H1 (cell line): Measurements from ENCODE around the gene TLE1. TPM values are rescaled to one million over a fixed set of nuclear protein-coding genes. Genes with fewer than 3 reads are reported as not detected.

ENCODE experiments used
- CTCF ChIA-PET: fragments of 300-600 bp; sonication (Branson Sonifier 250); formaldehyde crosslinking; loops from one replicate; lab custom pipeline; 2021; ENCODE audit not compliant: partially characterized antibody; lab: Charles Lee
- POLR2A ChIA-PET: fragments of 300-600 bp; sonication (Branson Sonifier 250); formaldehyde crosslinking; loops from one replicate; lab custom pipeline; 2021; ENCODE audit warnings: inconsistent platforms; ENCODE audit not compliant: partially characterized antibody; lab: Charles Lee
- DNase-seq, 2 experiments: peaks; one replicate each; pipeline versions ENCODE4 v3.0.0 to v3.0.0-alpha.2; 2010 to 2022; ENCODE audit warnings: low spot score in 2 of 2, low read depth in 1 of 2, mixed read lengths in 1 of 2
- FAIRE-seq: peaks from 2 replicates; lab custom pipeline; 2011; peaks lifted over from hg19 to GRCh38; lab: Jason Lieb, UNC
- H2AFZ ChIP-seq: 2 replicates; pipeline ENCODE4 v1.8.1; 2012; ENCODE audit warnings: low read length, inconsistent platforms
- H2AK5ac ChIP-seq: 2 replicates; pipeline ENCODE4 v1.6.1; 2013; ENCODE audit warnings: low read depth, low read length
- H2BK120ac ChIP-seq: replicated peaks from 2 replicates; pipeline ENCODE3; 2013; ENCODE audit warnings: low read depth, low read length, inconsistent platforms
- H2BK12ac ChIP-seq: 2 replicates; pipeline ENCODE4 v1.6.1; 2013; ENCODE audit warnings: low read depth, low read length
- H2BK15ac ChIP-seq: 2 replicates; pipeline ENCODE4 v1.6.1; 2013; ENCODE audit warnings: low read length
- H2BK20ac ChIP-seq: 2 replicates; pipeline ENCODE4 v1.6.1; 2013; ENCODE audit warnings: low read length
- H2BK5ac ChIP-seq: 2 replicates; pipeline ENCODE4 v1.6.1; 2013; ENCODE audit warnings: low read depth, low read length
- H3K14ac ChIP-seq: 2 replicates; pipeline ENCODE4 v1.6.1; 2013; ENCODE audit warnings: inconsistent platforms; ENCODE audit not compliant: insufficient read length
- H3K18ac ChIP-seq: 2 replicates; pipeline ENCODE4 v1.6.1; 2013; ENCODE audit warnings: low read length; ENCODE audit errors: extremely low read depth
- H3K23ac ChIP-seq: 2 replicates; pipeline ENCODE4 v1.6.1; 2013; ENCODE audit warnings: inconsistent platforms; ENCODE audit not compliant: insufficient read length
- H3K23me2 ChIP-seq: 2 replicates; pipeline ENCODE4 v1.6.1; 2013; ENCODE audit warnings: low read depth, low read length
- H3K27ac ChIP-seq: 2 replicates; pipeline ENCODE4 v1.6.1; 2011; ENCODE audit warnings: low read depth, low read length, inconsistent platforms
- H3K27me3 ChIP-seq, 4 experiments: replicated peaks in 1 of 4; 1 replicate in 1 of 4; 2 replicates in 3 of 4; pipeline versions ENCODE4 v1.6.1 to v1.8.1; 2011 to 2013; ENCODE audit warnings: low read length in 3 of 4, mild to moderate bottlenecking in 3 of 4, inconsistent platforms in 2 of 4, mixed read lengths in 2 of 4, moderate library complexity in 1 of 4; ENCODE audit not compliant: control insufficient read depth in 3 of 4, insufficient read depth in 3 of 4; ENCODE audit errors: extremely low read depth in 1 of 4
- H3K36me3 ChIP-seq, 4 experiments: 2 replicates each; pipeline versions ENCODE4 v1.6.1 to v1.8.1; 2011 to 2013; ENCODE audit warnings: mild to moderate bottlenecking in 4 of 4, low read length in 3 of 4, moderate library complexity in 2 of 4, control low read depth in 1 of 4, inconsistent platforms in 1 of 4; ENCODE audit not compliant: insufficient read depth in 4 of 4, control insufficient read depth in 2 of 4
- H3K4ac ChIP-seq: replicated peaks from 2 replicates; pipeline ENCODE3; 2013; ENCODE audit warnings: low read length, low read depth, mixed read lengths, inconsistent platforms; ENCODE audit not compliant: insufficient read length
- H3K4me1 ChIP-seq, 4 experiments: replicated peaks in 1 of 4; 1 replicate in 1 of 4; 2 replicates in 3 of 4; pipeline versions ENCODE4 v1.6.1 to v1.8.1; 2011 to 2013; ENCODE audit warnings: low read length in 3 of 4, inconsistent platforms in 2 of 4, mixed read lengths in 1 of 4; ENCODE audit not compliant: insufficient read depth in 4 of 4, control insufficient read depth in 3 of 4
- H3K4me2 ChIP-seq, 2 experiments: 2 replicates each; pipeline versions ENCODE4 v1.6.1 to v1.8.1; 2011 to 2013; ENCODE audit warnings: low read depth in 2 of 2, low read length in 2 of 2, control low read depth in 1 of 2, inconsistent platforms in 1 of 2, mild to moderate bottlenecking in 1 of 2; ENCODE audit not compliant: insufficient read depth in 1 of 2
- H3K4me3 ChIP-seq, 4 experiments: fragments of 200-600, 300-600 bp in 1 of 4; sonication (generic), shearing (Covaris generic), sonication (Bioruptor Twin) in 1 of 4; 2 replicates each; pipeline versions ENCODE4 v1.5.1 to v1.8.1; 2011 to 2016; ENCODE audit warnings: low read length in 4 of 4, low read depth in 3 of 4, control low read depth in 2 of 4, inconsistent platforms in 2 of 4, mild to moderate bottlenecking in 2 of 4, mixed read lengths in 1 of 4, moderate library complexity in 1 of 4; ENCODE audit not compliant: insufficient read depth in 2 of 4; ENCODE audit errors: extremely low read depth in 1 of 4
- H3K56ac ChIP-seq: replicated peaks from 2 replicates; pipeline ENCODE3; 2013; ENCODE audit warnings: low read depth, mild to moderate bottlenecking, mixed read lengths, low read length, inconsistent platforms; ENCODE audit not compliant: insufficient read length
- H3K79me1 ChIP-seq: 2 replicates; pipeline ENCODE4 v1.6.1; 2013; ENCODE audit warnings: low read depth, low read length, control low read depth
- H3K79me2 ChIP-seq, 2 experiments: 2 replicates each; pipeline versions ENCODE4 v1.6.1 to v1.8.1; 2012 to 2013; ENCODE audit warnings: low read length in 2 of 2, mild to moderate bottlenecking in 2 of 2, inconsistent platforms in 1 of 2; ENCODE audit not compliant: insufficient read depth in 2 of 2, control insufficient read depth in 1 of 2
- H3K9ac ChIP-seq, 4 experiments: replicated peaks in 1 of 4; 1 replicate in 1 of 4; 2 replicates in 3 of 4; pipeline versions ENCODE4 v1.6.1 to v1.8.1; 2011 to 2013; ENCODE audit warnings: low read depth in 3 of 4, low read length in 3 of 4, control low read depth in 2 of 4, mild to moderate bottlenecking in 2 of 4, moderate library complexity in 2 of 4, inconsistent platforms in 1 of 4; ENCODE audit errors: extremely low read depth in 1 of 4
- H3K9me3 ChIP-seq, 2 experiments: 2 replicates each; pipeline versions ENCODE4 v1.6.1 to v1.8.1; 2012 to 2013; ENCODE audit warnings: mild to moderate bottlenecking in 2 of 2, moderate library complexity in 2 of 2, control low read depth in 1 of 2, inconsistent platforms in 1 of 2, low read depth in 1 of 2, low read length in 1 of 2, mixed read lengths in 1 of 2; ENCODE audit not compliant: insufficient read depth in 2 of 2
- H4K20me1 ChIP-seq, 2 experiments: replicated peaks in 1 of 2; 2 replicates each; pipeline versions ENCODE3 to v1.8.1; 2011 to 2013; ENCODE audit warnings: inconsistent platforms in 2 of 2, low read length in 2 of 2, mild to moderate bottlenecking in 1 of 2; ENCODE audit not compliant: insufficient read depth in 2 of 2, control insufficient read depth in 1 of 2
- H4K5ac ChIP-seq: 2 replicates; pipeline ENCODE4 v1.6.1; 2013; ENCODE audit warnings: low read length, low read depth, mixed read lengths, inconsistent platforms; ENCODE audit not compliant: insufficient read length
- H4K8ac ChIP-seq: 2 replicates; pipeline ENCODE4 v1.8.0; 2013; ENCODE audit warnings: mild to moderate bottlenecking, moderate library complexity, low read length, inconsistent platforms; ENCODE audit not compliant: insufficient read depth; ENCODE audit errors: extremely low read depth
- H4K91ac ChIP-seq: replicated peaks from 2 replicates; pipeline ENCODE3; 2013; ENCODE audit warnings: low read length, mixed read lengths, inconsistent platforms; ENCODE audit not compliant: insufficient read length
- EZH2 ChIP-seq: fragments of 200-600 bp; sonication (generic); IDR thresholded peaks from 2 replicates; pipeline ENCODE4 v1.7.1; 2012; ENCODE audit warnings: low read depth, mild to moderate bottlenecking, moderate library complexity, low read length, inconsistent platforms; ENCODE audit not compliant: severe bottlenecking
- GTF2F1 ChIP-seq: IDR thresholded peaks from 2 replicates; pipeline ENCODE4 v1.6.1; 2012; ENCODE audit warnings: low read depth, low read length, improper control_type of control experiment, borderline replicate concordance
- JUN ChIP-seq: IDR thresholded peaks from 2 replicates; pipeline ENCODE4 v1.6.1; 2011; ENCODE audit warnings: low read depth, mild to moderate bottlenecking, improper control_type of control experiment, low read length
- KDM4A ChIP-seq: IDR thresholded peaks from one replicate; pipeline ENCODE4 v1.7.1; 2012; ENCODE audit warnings: low read depth, mild to moderate bottlenecking, moderate library complexity, low read length, inconsistent platforms; ENCODE audit not compliant: severe bottlenecking
- NANOG ChIP-seq: IDR thresholded peaks from 2 replicates; pipeline ENCODE4 v1.6.1; 2011; ENCODE audit warnings: low read length, low read depth, mild to moderate bottlenecking, inconsistent platforms; ENCODE audit not compliant: insufficient read depth, poor library complexity, severe bottlenecking
- NRF1 ChIP-seq: IDR thresholded peaks from 2 replicates; pipeline ENCODE4 v1.6.1; 2011; ENCODE audit warnings: mild to moderate bottlenecking, low read depth, low read length, improper control_type of control experiment
- RNF2 ChIP-seq: fragments of 200-900, 300-1000 bp; sonication (generic); IDR thresholded peaks from 2 replicates; pipeline ENCODE4 v1.7.1; 2016; ENCODE audit warnings: borderline replicate concordance, low read depth, mild to moderate bottlenecking, antibody characterized with exemption, low read length; ENCODE audit not compliant: poor library complexity, severe bottlenecking; ENCODE audit errors: missing control alignments
- SIRT6 ChIP-seq: IDR thresholded peaks from one replicate; pipeline ENCODE4 v1.7.1; 2012; ENCODE audit warnings: low read length, inconsistent platforms
- WGBS, 2 experiments: shearing (Covaris generic) in 1 of 2; methylation state at CpG; one replicate each; pipeline versions ENCODE4 v1.1.6 to v1.1.7; 2013 to 2015; ENCODE audit warnings: low lambda C conversion rate in 2 of 2, mixed read lengths in 2 of 2, inconsistent platforms in 1 of 2, low coverage in 1 of 2, missing lambda C conversion rate in 1 of 2; ENCODE audit not compliant: insufficient replicate concordance in 2 of 2, insufficient coverage in 1 of 2, insufficient read length in 1 of 2; ENCODE audit errors: extremely low coverage in 1 of 2, missing lambda C conversion rate in 1 of 2; 5-methylcytosine and 5-hydroxymethylcytosine counted together
- polyA plus RNA-seq, 7 experiments: library from polyadenylated mRNA; depleted of rRNA in 3 of 7; stranded (reverse) in 5 of 7; unstranded in 2 of 7; fragments of >200 nt in 5 of 7; fragments of 200-250 nt in 2 of 7; gene quantifications; 1 replicate in 5 of 7; 2 replicates in 1 of 7; 4 replicates in 1 of 7; pipeline versions ENCODE4 v1.2.1 to v1.2.3, GENCODE V29; 2011 to 2013; ENCODE audit warnings: missing spikeins in 2 of 7, mixed read lengths in 2 of 7
- total RNA-seq: library from RNA; stranded (reverse); fragmentation: NEBNext Ultra II Directional; extraction: Animal tissue kit (Norgen Biotek cat#: 25700); gene quantifications from 2 replicates; pipeline ENCODE4 v1.2.1, GENCODE V29; 2021

Gene TLE1
- total and polyA plus RNA-seq, 2 of the 8 experiments (the other 6 are each of a cell fraction or from before 2014, with no cell fraction given), result 81.8 to 91.6 TPM

GRCh38 chr9:81626511-81626910 lies 62.8 kb downstream of the TLE1 start:
- Histone ChIP-seq H2BK15ac (no peak overlapping the region; the same call in 1 of the 2 replicates), H3K23ac (no peak overlapping the region), H3K27ac (no peak overlapping the region), H3K4ac (no peak overlapping the region), H3K36me3 (peaks cover 0 to 9% (median 3%) of the 10 kb centered on the region in 4 experiments; a peak in 3 of 8 replicates), H2BK12ac (no peak overlapping the region), H3K4me2 (no peak overlapping the region), H2BK5ac (no peak overlapping the region), H4K91ac (no peak overlapping the region), H4K5ac (no peak overlapping the region), H3K9ac (no peak overlapping the region), H3K4me3 (no peak overlapping the region), H3K4me1 (peaks cover 8 to 18% (median 15%) of the 10 kb centered on the region in 4 experiments; a peak in 5 of 7 replicates), H3K79me2 (peaks cover 0 to 35% of the 10 kb centered on the region in 2 experiments; a peak in 2 of 4 replicates), H2BK20ac (no peak overlapping the region), H3K14ac (no peak overlapping the region), H2AFZ (no peak overlapping the region), H3K56ac (no peak overlapping the region), H3K79me1 (peaks cover 5% of the 10 kb centered on the region), H3K9me3 (no peaks in the 10 kb centered on the region), H4K8ac (no peak overlapping the region), H2BK120ac (no peak overlapping the region), H4K20me1 (peaks cover 3 to 7% of the 10 kb centered on the region in 2 experiments), H3K27me3 (no peaks in the 10 kb centered on the region), H3K18ac (no peak overlapping the region), H2AK5ac (no peak overlapping the region; the same call in 1 of the 2 replicates), H3K23me2 (no peaks in the 10 kb centered on the region)
- TF ChIP-seq JUN (no peak), NRF1 (no peak), KDM4A (no peak), NANOG (no peak), EZH2 (no peak), RNF2 (no peak), SIRT6 (no peak), GTF2F1 (no peak)
- DNase-seq, result no peak
- POLR2A ChIA-PET, result interaction anchor here (1.2 kb wide), 1 partner anchor 9 kb away, joined by 3 read pairs; no protein-coding TSS in a partner anchor
- CTCF ChIA-PET, result interaction anchor here (0.7 kb wide), 1 partner anchor 1138 kb away, joined by 3 read pairs; no protein-coding TSS in a partner anchor
- no peak for FAIRE-seq
- WGBS, 2 experiments, result 85% methylated on average over 4 of the region's 4 CpGs; no CpG with 5 or more reads in 1 of the 2 experiments
